T-helper 1 cell treated with Interleukin-12 subunit alpha and Interleukin-12 subunit beta and Interleukin-4 antibody, amounts not matched to agents 30 μg/mL and 1 μg/mL, for 36 hours (primary cell): ENCODE data around the gene DNLZ.

Experiments
- H3K27ac Mint-ChIP-seq: one replicate; pipeline ENCODE4 v1.8.0; 2021; ENCODE audit warnings: mild to moderate bottlenecking, mixed read lengths
- H3K27me3 Mint-ChIP-seq: one replicate; pipeline ENCODE4 v1.8.0; 2021; ENCODE audit warnings: low read depth, mixed read lengths
- H3K36me3 Mint-ChIP-seq: one replicate; pipeline ENCODE4 v1.8.0; 2021; ENCODE audit warnings: low read depth, mixed read lengths
- H3K4me1 Mint-ChIP-seq: one replicate; pipeline ENCODE4 v1.8.0; 2021; ENCODE audit warnings: low read depth, mixed read lengths
- H3K4me3 Mint-ChIP-seq: one replicate; pipeline ENCODE4 v1.8.0; 2021; ENCODE audit warnings: mild to moderate bottlenecking, moderate library complexity, mixed read lengths
- H3K9me3 Mint-ChIP-seq: one replicate; pipeline ENCODE4 v1.8.0; 2021; ENCODE audit warnings: mixed read lengths

The DNLZ gene

GRCh38 chr9:136389396-136389795 is 25.9 kb upstream of the DNLZ start:
- peaks cover 21% of the 10 kb centered on the region for H3K4me1 Mint-ChIP-seq
- peaks cover 47% of the 10 kb centered on the region for H3K36me3 Mint-ChIP-seq
- H3K27ac Mint-ChIP-seq = no peak overlapping the region

GRCh38 chr9:136387217-136387616 is 23.7 kb upstream of the DNLZ start:
- Mint-ChIP-seq H3K9me3 (no peaks in the 10 kb centered on the region), H3K36me3 (peaks cover 49% of the 10 kb centered on the region), H3K27ac (no peak overlapping the region), H3K4me1 (peaks cover 24% of the 10 kb centered on the region), H3K27me3 (no peaks in the 10 kb centered on the region), H3K4me3 (no peak overlapping the region)

More at GRCh38 chr9:136389396-136389795, 25.9 kb upstream of the DNLZ start:
- no peaks in the 10 kb centered on the region for H3K27me3 Mint-ChIP-seq
- H3K4me3 Mint-ChIP-seq = no peak overlapping the region
- H3K9me3 Mint-ChIP-seq = no peaks in the 10 kb centered on the region

GRCh38 chr9:136386018-136386417 is 22.5 kb upstream of the DNLZ start:
- no peaks in the 10 kb centered on the region for H3K27me3 Mint-ChIP-seq
- no peaks in the 10 kb centered on the region for H3K9me3 Mint-ChIP-seq
- H3K4me1 Mint-ChIP-seq = peaks cover 24% of the 10 kb centered on the region
- no peak overlapping the region for H3K4me3 Mint-ChIP-seq
- peaks cover 43% of the 10 kb centered on the region for H3K36me3 Mint-ChIP-seq
- peak overlapping the region; percentile 20 for H3K27ac Mint-ChIP-seq

GRCh38 chr9:136385015-136385414 is 21.5 kb upstream of the DNLZ start:
- peak overlapping the region; percentile 0 for H3K27ac Mint-ChIP-seq
- H3K27me3 Mint-ChIP-seq = no peaks in the 10 kb centered on the region
- H3K4me1 Mint-ChIP-seq = peaks cover 24% of the 10 kb centered on the region
- H3K9me3 Mint-ChIP-seq = no peaks in the 10 kb centered on the region
- H3K4me3 Mint-ChIP-seq = peak overlapping the region; percentile 0
- peaks cover 41% of the 10 kb centered on the region for H3K36me3 Mint-ChIP-seq

- H3K27me3 Mint-ChIP-seq = no peaks in the 10 kb centered on the region
- no peak overlapping the region for H3K4me3 Mint-ChIP-seq
- H3K36me3 Mint-ChIP-seq = peaks cover 35% of the 10 kb centered on the region
- no peak overlapping the region for H3K27ac Mint-ChIP-seq
- peaks cover 22% of the 10 kb centered on the region for H3K4me1 Mint-ChIP-seq
- H3K9me3 Mint-ChIP-seq = no peaks in the 10 kb centered on the region
Measured at GRCh38 chr9:136383436-136383835, 19.9 kb upstream of the DNLZ start.

GRCh38 chr9:136381966-136382513 is 18.5 kb upstream of the DNLZ start:
- Mint-ChIP-seq H3K9me3 (no peaks in the 10 kb centered on the region), H3K27ac (no peak overlapping the region), H3K4me3 (no peak overlapping the region), H3K27me3 (no peaks in the 10 kb centered on the region), H3K4me1 (peaks cover 21% of the 10 kb centered on the region), H3K36me3 (peaks cover 27% of the 10 kb centered on the region)

- H3K4me1 Mint-ChIP-seq = peaks cover 21% of the 10 kb centered on the region
- H3K27ac Mint-ChIP-seq = no peak overlapping the region
- H3K9me3 Mint-ChIP-seq = no peaks in the 10 kb centered on the region
- H3K36me3 Mint-ChIP-seq = peaks cover 23% of the 10 kb centered on the region
- H3K27me3 Mint-ChIP-seq = no peaks in the 10 kb centered on the region
- no peak overlapping the region for H3K4me3 Mint-ChIP-seq
Measured at GRCh38 chr9:136381311-136381710, 17.8 kb upstream of the DNLZ start.

GRCh38 chr9:136380381-136380780 is 16.8 kb upstream of the DNLZ start:
- peaks cover 13% of the 10 kb centered on the region for H3K4me1 Mint-ChIP-seq
- no peaks in the 10 kb centered on the region for H3K9me3 Mint-ChIP-seq
- H3K27me3 Mint-ChIP-seq = no peaks in the 10 kb centered on the region
- no peak overlapping the region for H3K27ac Mint-ChIP-seq
- H3K36me3 Mint-ChIP-seq = peaks cover 15% of the 10 kb centered on the region
- H3K4me3 Mint-ChIP-seq = no peak overlapping the region

GRCh38 chr9:136379891-136380290 is 16.3 kb upstream of the DNLZ start:
- Mint-ChIP-seq H3K4me3 (no peak overlapping the region), H3K4me1 (peaks cover 8% of the 10 kb centered on the region), H3K27me3 (no peaks in the 10 kb centered on the region), H3K9me3 (no peaks in the 10 kb centered on the region), H3K36me3 (peaks cover 12% of the 10 kb centered on the region), H3K27ac (no peak overlapping the region)

GRCh38 chr9:136379401-136379800 is 15.9 kb upstream of the DNLZ start:
- H3K4me1 Mint-ChIP-seq = peaks cover 3% of the 10 kb centered on the region
- H3K4me3 Mint-ChIP-seq = no peak overlapping the region
- no peak overlapping the region for H3K27ac Mint-ChIP-seq
- H3K36me3 Mint-ChIP-seq = peaks cover 8% of the 10 kb centered on the region
- H3K9me3 Mint-ChIP-seq = no peaks in the 10 kb centered on the region
- no peaks in the 10 kb centered on the region for H3K27me3 Mint-ChIP-seq

GRCh38 chr9:136379003-136379287 is 15.4 kb upstream of the DNLZ start:
- Mint-ChIP-seq H3K4me3 (no peak overlapping the region), H3K27me3 (no peaks in the 10 kb centered on the region), H3K4me1 (no peaks in the 10 kb centered on the region), H3K9me3 (no peaks in the 10 kb centered on the region), H3K27ac (no peak overlapping the region), H3K36me3 (peaks cover 3% of the 10 kb centered on the region)

GRCh38 chr9:136378170-136379002 is 14.8 kb upstream of the DNLZ start:
- no peak overlapping the region for H3K4me3 Mint-ChIP-seq
- H3K27ac Mint-ChIP-seq = no peak overlapping the region
- no peaks in the 10 kb centered on the region for H3K27me3 Mint-ChIP-seq
- peaks cover 2% of the 10 kb centered on the region for H3K36me3 Mint-ChIP-seq
- no peaks in the 10 kb centered on the region for H3K9me3 Mint-ChIP-seq
- no peaks in the 10 kb centered on the region for H3K4me1 Mint-ChIP-seq

GRCh38 chr9:136377341-136378169 is 14.0 kb upstream of the DNLZ start:
- H3K27ac Mint-ChIP-seq = no peak overlapping the region
- no peak overlapping the region for H3K4me3 Mint-ChIP-seq
- peaks cover 2% of the 10 kb centered on the region for H3K36me3 Mint-ChIP-seq
- peaks cover 3% of the 10 kb centered on the region for H3K4me1 Mint-ChIP-seq
- H3K9me3 Mint-ChIP-seq = no peaks in the 10 kb centered on the region
- H3K27me3 Mint-ChIP-seq = no peaks in the 10 kb centered on the region

GRCh38 chr9:136376457-136376856 is 12.9 kb upstream of the DNLZ start:
- no peak overlapping the region for H3K4me3 Mint-ChIP-seq
- H3K36me3 Mint-ChIP-seq = peaks cover 2% of the 10 kb centered on the region
- H3K27me3 Mint-ChIP-seq = no peaks in the 10 kb centered on the region

GRCh38 chr9:136375096-136375495 is 11.6 kb upstream of the DNLZ start:
- Mint-ChIP-seq H3K9me3 (no peaks in the 10 kb centered on the region), H3K4me1 (peaks cover 3% of the 10 kb centered on the region), H3K4me3 (no peak overlapping the region), H3K36me3 (peaks cover 2% of the 10 kb centered on the region), H3K27me3 (no peaks in the 10 kb centered on the region), H3K27ac (no peak overlapping the region)

More at GRCh38 chr9:136376457-136376856, 12.9 kb upstream of the DNLZ start:
- Mint-ChIP-seq H3K9me3 (no peaks in the 10 kb centered on the region), H3K4me1 (peaks cover 3% of the 10 kb centered on the region), H3K27ac (no peak overlapping the region)
